ENCODE results near the gene KRT79.

KRT79 gene

DNA sequence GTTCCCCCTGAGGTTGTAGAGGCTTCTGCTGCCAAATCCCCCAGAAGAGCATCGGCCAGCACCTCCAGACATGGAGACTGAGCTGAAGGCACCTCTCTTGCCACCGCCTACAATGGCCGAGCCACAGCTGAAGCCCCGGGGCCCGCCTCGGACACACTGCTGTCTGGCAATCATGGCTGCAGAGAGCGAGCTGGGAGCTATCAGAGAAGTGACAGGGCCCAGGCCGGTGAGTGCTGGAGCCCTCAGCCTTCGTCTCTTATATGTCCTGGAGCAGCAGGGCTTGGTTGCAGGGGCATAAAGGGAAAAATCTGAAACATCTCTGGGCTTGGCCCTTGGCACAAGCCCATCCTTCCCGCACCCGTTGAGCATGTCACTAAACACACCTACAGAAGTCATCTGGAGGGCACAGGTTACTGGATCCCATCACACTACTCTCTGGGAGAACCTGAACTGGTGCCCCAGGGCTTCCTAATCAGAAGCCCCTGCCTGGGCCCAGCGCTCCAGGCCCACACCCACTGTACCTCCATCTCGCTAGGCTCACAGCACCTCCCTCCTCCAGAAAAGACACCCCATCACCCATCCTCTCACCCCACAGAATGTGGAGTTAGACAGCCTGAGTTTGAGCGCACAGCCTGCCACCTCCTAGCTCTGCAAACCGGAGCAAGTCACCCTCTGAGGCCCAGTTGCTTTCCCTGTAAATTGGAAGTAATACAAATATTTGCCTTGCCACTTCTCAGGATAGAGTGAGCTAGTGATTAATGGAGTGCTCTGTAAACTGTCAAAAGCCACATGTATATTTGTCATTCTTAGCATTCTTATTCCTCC is 20.0 kb downstream of the KRT79 start, which contains the start of gene KRT4:
Gene KRT4, minus strand, starts transcription at position 232 of the 825 bp plus-strand sequence. Its CDS starts 58 bp downstream, at position 174.
- H3K4me3 ChIP-seq (ENCODE audit: low read depth, low read length), result no peak within 1 kb of the TSS
- TF ChIP-seq, protein P1, sequence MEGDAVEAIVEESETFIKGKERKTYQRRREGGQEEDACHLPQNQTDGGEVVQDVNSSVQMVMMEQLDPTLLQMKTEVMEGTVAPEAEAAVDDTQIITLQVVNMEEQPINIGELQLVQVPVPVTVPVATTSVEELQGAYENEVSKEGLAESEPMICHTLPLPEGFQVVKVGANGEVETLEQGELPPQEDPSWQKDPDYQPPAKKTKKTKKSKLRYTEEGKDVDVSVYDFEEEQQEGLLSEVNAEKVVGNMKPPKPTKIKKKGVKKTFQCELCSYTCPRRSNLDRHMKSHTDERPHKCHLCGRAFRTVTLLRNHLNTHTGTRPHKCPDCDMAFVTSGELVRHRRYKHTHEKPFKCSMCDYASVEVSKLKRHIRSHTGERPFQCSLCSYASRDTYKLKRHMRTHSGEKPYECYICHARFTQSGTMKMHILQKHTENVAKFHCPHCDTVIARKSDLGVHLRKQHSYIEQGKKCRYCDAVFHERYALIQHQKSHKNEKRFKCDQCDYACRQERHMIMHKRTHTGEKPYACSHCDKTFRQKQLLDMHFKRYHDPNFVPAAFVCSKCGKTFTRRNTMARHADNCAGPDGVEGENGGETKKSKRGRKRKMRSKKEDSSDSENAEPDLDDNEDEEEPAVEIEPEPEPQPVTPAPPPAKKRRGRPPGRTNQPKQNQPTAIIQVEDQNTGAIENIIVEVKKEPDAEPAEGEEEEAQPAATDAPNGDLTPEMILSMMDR (IDR thresholded peaks at IDR 0.05; ENCODE audit: low read depth, low read length, missing control alignments), result no peak
- DNase-seq (ENCODE audit: low read depth), result no peak

DNA sequence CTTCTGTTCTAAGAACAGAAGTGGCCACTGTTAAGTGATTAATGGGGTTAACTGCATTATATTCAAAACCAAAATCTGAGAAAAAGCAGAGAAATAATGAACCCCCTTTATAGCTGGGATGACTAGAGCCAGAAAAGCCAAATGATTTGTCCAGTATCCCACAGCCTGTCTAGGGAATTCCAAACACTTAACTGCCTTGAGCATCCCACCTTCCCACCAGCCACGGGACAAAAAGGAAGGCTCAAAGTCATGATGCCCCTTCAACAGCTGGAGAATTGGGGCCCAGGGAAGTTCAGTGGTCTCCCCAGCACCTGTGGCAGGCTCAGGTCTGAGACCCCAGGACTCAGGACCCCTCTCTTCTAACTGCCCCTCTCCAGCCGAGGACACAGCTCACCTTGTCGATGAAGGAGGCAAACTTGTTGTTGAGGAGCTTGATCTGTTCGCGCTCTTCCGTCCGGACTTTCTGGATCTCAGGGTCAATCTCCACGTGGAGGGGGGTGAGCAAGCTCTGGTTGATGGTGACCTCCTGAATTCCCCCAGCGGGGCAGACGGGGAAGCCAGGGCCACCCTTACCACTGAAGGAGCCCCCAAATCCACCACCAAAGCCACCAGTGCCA is 20.8 kb downstream of the KRT79 start:
- no peak for DNase-seq (ENCODE audit: low read depth)
- H3K4me3 ChIP-seq (ENCODE audit: low read depth, low read length), result no peak overlapping the region
- TF ChIP-seq, protein P1 (IDR thresholded peaks at IDR 0.05; ENCODE audit: low read depth, low read length, missing control alignments), result no peak

DNA sequence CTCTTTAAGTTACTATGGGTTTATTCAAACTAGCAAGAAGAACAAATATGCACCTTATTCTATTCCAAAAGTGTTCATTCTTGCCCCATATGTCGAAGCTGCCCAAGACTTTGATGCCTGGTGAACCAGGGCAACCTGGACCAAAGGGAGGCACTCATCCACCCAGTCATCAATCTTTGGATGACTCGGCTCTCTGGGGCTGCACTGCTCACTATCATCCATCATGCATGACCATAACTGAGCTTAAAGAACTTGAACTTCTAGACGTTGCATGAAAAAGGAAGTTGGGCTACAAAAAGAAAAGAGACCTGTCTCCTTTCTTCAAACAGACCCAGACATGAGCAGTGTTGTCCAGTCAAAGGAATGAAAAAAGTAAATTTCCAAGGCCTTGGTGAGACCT is 21.4 kb downstream of the KRT79 start:
- TF ChIP-seq, protein P1 (IDR thresholded peaks at IDR 0.05; ENCODE audit: low read depth, low read length, missing control alignments), result no peak
- no peak for DNase-seq (ENCODE audit: low read depth)
- no peak overlapping the region for H3K4me3 ChIP-seq (ENCODE audit: low read depth, low read length)

DNA sequence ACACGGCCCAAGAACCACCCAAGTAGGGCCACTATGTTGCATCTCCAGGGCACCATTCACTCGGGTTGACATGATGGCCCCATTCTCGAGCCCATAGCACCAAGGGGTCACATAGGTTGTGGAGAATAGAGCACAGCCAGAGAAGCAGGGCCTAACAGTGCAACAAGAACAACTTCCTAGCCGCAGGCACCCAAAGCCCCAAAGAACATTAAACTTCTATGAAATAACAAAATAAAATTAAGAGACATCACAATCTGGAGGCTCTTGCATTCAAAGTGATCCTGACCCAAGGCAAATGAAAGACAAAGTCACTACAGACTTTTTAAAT is 22.1 kb downstream of the KRT79 start:
- TF ChIP-seq, protein P1 (IDR thresholded peaks at IDR 0.05; ENCODE audit: low read depth, low read length, missing control alignments), result no peak
- no peak overlapping the region for H3K4me3 ChIP-seq (ENCODE audit: low read depth, low read length)
- DNase-seq (ENCODE audit: low read depth), result no peak

DNA sequence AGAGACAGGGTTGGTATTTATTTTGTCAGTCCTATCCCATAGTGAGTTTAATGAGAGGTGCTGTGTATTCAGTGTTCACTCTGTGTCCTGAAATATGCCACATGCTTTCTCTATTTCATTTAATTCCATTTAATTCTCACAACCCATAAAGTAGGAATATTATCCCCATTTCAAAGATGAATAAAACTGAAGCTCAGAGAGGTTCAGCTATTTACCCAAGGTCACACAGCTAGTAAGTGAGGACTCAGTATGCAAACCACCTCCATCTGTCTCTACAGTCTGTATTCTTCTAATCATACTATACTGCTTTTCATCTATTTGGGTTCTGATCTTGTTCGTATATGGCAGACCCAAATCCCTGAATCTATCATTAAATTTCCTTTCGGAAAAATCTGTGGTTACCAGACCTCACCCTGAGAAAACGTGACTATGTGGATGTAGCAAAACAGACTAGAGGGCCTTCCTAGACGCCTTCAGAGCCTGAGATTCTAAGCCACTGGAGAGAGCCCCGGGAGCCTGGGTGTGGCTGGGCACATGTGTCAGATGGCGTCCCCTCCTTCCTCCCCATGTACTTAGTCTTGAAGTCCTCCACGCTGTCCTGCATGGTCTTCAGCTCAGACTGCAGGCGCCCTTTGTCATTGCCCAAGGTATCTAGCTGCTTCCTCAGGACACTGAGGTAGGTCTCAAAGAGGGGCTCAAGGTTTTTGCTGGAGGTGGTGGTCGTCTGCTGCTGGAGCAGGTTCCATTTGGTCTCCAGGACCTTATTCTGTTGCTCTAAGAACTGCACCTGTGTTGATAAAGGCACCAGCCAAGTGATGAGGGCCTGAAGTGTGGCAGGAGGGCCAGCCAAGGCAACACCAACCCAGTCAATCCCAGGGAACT is 22.7 kb downstream of the KRT79 start:
- H3K4me3 ChIP-seq (ENCODE audit: low read depth, low read length), result no peak overlapping the region
- TF ChIP-seq, protein P1 (IDR thresholded peaks at IDR 0.05; ENCODE audit: low read depth, low read length, missing control alignments), result no peak
- no peak for DNase-seq (ENCODE audit: low read depth)

DNA sequence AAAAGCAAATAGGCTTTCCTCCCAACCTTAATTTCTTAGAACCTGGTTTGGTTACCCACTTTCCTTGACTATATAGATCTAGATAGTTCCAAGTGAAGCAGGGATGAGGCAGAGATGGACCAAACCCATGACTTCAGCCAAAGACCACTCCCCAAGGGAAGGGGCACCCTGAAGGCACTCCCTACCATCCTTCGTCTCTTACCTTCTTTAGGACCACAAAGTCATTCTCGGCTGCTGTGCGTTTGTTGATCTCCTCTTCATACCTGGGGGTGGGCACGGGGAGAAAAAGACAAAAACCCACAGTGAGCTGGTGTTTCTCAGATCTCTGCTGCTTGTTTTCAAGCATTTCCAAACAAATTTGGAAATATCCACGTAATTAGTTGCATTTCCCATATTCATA is 23.6 kb downstream of the KRT79 start:
- TF ChIP-seq, protein P1 (IDR thresholded peaks at IDR 0.05; ENCODE audit: low read depth, low read length, missing control alignments), result no peak
- no peak for DNase-seq (ENCODE audit: low read depth)
- H3K4me3 ChIP-seq (ENCODE audit: low read depth, low read length), result no peak overlapping the region

Measured in GM12864 (cell line).